ENCODE measurements around the gene NTSR2.

The NTSR2 gene

DNA sequence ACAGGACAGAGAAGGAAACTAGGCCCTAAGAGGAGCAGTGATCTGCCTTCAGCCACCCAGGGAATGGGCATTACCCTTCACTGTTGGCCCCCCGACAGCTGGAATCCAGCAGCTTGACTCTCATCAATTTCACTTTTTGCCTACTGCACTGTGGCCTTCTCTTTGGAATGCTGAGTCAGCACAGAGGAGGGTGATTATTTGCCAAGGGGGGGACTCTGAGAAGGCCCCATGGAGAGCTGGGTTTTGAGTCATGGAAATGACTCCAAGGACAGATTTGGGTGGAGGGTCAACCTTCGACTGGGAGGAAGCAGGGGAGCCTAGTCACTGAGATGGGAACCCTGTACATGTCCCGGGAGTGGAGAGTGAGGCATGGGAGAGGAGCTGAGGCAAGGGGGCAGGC, 38.1 kb upstream of the NTSR2 start:
- DNase-seq (ENCODE audit: low spot score), result no peak
- Histone ChIP-seq H3K27ac (no peak overlapping the region), H3K4me3 (no peak overlapping the region)
- TF ChIP-seq, protein P1, sequence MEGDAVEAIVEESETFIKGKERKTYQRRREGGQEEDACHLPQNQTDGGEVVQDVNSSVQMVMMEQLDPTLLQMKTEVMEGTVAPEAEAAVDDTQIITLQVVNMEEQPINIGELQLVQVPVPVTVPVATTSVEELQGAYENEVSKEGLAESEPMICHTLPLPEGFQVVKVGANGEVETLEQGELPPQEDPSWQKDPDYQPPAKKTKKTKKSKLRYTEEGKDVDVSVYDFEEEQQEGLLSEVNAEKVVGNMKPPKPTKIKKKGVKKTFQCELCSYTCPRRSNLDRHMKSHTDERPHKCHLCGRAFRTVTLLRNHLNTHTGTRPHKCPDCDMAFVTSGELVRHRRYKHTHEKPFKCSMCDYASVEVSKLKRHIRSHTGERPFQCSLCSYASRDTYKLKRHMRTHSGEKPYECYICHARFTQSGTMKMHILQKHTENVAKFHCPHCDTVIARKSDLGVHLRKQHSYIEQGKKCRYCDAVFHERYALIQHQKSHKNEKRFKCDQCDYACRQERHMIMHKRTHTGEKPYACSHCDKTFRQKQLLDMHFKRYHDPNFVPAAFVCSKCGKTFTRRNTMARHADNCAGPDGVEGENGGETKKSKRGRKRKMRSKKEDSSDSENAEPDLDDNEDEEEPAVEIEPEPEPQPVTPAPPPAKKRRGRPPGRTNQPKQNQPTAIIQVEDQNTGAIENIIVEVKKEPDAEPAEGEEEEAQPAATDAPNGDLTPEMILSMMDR (IDR thresholded peaks at IDR 0.05), result no peak

DNA sequence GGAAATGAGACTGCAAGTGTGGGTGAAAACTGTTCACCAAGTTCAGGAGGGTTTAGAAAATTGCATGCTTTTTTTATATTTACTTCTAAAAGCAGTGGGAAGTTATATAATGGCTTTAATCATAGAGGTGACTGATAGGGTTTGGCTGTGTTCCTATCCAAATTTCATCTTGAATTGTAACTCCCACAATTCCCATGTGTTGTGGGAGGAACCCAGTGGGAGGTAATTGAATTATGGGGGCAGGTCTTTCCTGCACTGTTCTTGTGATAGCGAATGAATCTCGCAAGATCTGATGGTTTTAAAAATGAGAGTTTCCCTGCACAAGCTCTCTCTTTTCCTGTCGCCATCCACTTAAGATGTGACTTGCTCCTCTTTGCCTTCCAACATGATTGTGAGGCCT, 35.7 kb upstream of the NTSR2 start:
- no peak for DNase-seq (ENCODE audit: low spot score)
- Histone ChIP-seq H3K4me3 (no peak overlapping the region), H3K27ac (no peak overlapping the region)
- TF ChIP-seq, protein P1 (IDR thresholded peaks at IDR 0.05), result no peak

DNA sequence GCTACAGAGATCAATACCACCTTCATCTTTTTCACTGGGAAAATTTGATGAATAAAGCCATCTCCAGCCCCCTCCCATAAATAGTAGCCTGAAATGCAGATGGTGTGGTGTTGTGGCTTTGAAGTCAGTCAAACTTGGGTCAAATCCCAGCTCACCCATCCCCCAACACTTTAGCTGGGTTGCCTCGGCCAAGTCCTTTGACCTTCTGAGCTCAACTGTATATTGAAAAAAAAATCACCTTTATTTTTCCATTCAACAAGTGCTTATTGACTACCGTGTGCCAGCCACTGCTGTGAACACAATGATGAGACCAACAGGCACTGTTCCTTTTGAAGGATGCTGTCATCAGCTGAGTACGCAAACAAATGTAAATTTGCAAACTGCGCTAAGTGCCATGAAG, 35.1 kb upstream of the NTSR2 start:
- DNase-seq (ENCODE audit: low spot score), result no peak
- H3K4me3 ChIP-seq, result no peak overlapping the region
- no peak overlapping the region for H3K27ac ChIP-seq
- TF ChIP-seq, protein P1 (IDR thresholded peaks at IDR 0.05), result no peak

DNA sequence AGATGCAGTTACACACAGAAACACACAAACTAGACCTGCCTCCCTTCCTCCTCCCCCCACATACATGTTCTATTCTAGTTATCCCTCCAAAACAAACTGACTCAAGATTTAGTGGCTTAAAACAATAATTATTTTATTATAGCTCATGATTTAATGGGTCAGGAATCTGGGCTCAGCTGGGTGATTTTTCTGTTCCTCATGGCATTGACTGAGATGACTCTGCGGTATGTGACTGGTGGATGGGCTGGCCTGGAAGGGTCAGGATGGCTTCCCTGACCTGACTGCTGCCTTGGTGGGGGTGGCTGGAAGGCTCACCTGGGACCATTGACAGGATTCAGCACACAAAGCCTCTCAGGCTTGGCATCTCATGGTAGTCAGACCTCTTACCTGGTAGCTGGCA, 33.7 kb upstream of the NTSR2 start:
- no peak overlapping the region for H3K27ac ChIP-seq

DNA sequence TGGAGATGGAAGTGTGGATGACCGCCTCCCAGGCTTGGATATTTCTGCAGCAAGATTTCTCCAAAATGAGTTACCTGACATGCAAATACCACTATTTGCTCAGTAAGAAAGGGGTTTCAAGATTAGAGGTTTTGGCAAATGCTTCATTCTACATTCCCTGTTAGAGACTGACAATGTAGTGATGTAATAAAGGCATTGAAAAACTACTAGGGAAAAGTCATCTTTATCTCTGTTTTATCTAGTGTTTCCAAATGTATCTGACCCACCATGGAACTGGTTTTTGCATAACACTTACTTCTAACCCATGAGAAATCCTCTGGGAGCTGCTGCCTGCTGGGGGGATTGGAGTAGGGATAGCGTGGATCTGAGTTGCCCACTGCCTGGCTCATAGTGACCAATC, 33.0 kb upstream of the NTSR2 start:
- no peak overlapping the region for H3K27ac ChIP-seq
- TF ChIP-seq, protein P1 (IDR thresholded peaks at IDR 0.05), result no peak
- no peak overlapping the region for H3K4me3 ChIP-seq
- DNase-seq (ENCODE audit: low spot score), result no peak

More for the DNA sequence above, 33.7 kb upstream of the NTSR2 start:
- H3K4me3 ChIP-seq, result no peak overlapping the region
- DNase-seq (ENCODE audit: low spot score), result no peak
- TF ChIP-seq, protein P1 (IDR thresholded peaks at IDR 0.05), result no peak

DNA sequence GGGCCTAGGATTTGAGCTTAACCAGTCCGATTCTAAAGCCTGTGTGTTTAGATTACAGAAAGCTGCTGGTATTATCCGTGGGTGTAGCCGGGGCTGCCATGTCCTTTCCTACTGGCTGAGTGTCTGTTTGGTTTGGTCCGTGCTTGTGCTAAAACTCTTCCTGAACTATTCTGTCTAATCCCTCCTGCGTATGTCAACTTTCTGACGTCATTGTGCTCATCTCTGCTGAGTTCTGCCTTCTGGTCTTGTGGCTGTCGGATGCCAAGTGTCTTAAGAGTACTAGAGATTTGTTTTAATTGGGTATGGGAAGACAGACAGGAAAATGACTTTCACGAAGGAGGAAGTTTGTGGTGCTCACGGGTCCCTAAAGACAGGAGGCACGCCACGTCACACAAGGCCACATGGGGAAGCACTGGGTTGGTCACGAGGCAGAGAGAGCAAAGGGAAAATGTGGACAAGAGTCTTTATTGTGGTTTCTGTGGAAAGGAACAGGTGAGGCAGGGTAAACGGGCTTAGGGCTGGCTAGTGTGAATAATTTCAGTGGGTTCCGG, 31.8 kb upstream of the NTSR2 start:
- Histone ChIP-seq H3K4me3 (no peak overlapping the region), H3K27ac (peak overlapping the region in 1 of 2 donors; percentile 21)
- TF ChIP-seq, protein P1 (IDR thresholded peaks at IDR 0.05), result no peak
- DNase-seq (ENCODE audit: low spot score), result no peak

DNA sequence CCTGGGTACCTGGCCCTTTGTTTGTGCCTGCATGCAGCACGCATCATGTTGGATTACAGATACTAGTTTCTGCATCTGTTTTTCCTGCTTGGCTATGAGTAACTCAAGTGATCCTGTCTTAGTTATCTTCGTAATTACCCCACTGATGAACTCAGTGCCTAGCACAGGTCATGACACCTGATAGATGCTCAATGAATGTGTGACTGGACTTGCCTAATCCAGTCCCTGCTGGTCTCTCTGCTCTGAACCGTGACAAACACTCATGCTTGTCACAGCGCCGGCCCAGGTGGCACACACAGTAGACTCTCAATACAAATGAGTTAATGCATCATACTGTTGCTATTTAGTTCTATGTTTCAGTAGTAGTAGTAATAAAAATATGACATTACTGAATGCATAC, 31.2 kb upstream of the NTSR2 start:
- TF ChIP-seq, protein P1 (IDR thresholded peaks at IDR 0.05), result no peak
- Histone ChIP-seq H3K27ac (no peak overlapping the region), H3K4me3 (no peak overlapping the region)
- DNase-seq (ENCODE audit: low spot score), result no peak

Data from coronary artery (tissue), 2 donors.